ENCODE measurements around the gene HAT1.

The HAT1 gene

DNA sequence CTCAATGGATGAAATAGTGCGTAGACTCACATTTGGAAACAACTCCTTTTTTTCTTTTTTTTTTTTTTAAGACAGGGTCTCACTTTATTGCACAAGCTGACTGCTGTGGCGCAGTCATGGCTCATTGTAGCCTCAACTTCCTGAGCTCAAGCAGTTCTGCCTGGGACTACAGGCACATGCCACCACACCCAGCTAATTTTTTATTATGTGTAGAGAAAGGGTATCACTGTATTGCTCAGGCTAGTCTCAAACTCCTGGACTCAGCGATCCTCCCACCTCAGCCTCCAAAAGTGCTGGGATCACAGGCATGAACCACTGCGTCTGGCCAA is 17.4 kb downstream of the HAT1 start:
- TF ChIP-seq, protein P1, sequence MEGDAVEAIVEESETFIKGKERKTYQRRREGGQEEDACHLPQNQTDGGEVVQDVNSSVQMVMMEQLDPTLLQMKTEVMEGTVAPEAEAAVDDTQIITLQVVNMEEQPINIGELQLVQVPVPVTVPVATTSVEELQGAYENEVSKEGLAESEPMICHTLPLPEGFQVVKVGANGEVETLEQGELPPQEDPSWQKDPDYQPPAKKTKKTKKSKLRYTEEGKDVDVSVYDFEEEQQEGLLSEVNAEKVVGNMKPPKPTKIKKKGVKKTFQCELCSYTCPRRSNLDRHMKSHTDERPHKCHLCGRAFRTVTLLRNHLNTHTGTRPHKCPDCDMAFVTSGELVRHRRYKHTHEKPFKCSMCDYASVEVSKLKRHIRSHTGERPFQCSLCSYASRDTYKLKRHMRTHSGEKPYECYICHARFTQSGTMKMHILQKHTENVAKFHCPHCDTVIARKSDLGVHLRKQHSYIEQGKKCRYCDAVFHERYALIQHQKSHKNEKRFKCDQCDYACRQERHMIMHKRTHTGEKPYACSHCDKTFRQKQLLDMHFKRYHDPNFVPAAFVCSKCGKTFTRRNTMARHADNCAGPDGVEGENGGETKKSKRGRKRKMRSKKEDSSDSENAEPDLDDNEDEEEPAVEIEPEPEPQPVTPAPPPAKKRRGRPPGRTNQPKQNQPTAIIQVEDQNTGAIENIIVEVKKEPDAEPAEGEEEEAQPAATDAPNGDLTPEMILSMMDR (IDR thresholded peaks at IDR 0.05; ENCODE audit: borderline replicate concordance, insufficient read depth, low read depth, low read length): no peak

DNA sequence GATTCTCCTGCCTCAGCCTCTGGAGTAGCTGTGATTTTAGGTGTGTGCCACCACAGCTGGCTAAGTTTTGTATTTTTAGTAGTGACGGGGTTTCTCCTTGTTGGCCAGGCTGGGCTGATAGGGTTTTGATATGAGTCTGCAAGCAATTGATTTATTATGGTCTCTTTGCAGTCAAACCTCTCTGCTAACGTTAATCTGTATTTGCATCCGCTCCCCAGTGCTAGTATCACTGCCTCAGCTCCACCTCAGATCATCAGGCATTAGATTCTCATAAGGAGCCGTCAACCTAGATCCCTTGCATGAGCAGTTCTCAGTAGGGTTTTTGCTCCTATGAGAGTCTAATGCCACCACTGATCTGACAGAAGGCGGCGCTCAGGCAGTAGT is 19.0 kb downstream of the HAT1 start:
- TF ChIP-seq, protein P1 (IDR thresholded peaks at IDR 0.05; ENCODE audit: borderline replicate concordance, insufficient read depth, low read depth, low read length): no peak
- H3K4me3 ChIP-seq (ENCODE audit: low read depth, low read length): no peak overlapping the region

More for the DNA sequence above, 17.4 kb downstream of the HAT1 start:
- no peak overlapping the region for H3K4me3 ChIP-seq (ENCODE audit: low read depth, low read length)

DNA sequence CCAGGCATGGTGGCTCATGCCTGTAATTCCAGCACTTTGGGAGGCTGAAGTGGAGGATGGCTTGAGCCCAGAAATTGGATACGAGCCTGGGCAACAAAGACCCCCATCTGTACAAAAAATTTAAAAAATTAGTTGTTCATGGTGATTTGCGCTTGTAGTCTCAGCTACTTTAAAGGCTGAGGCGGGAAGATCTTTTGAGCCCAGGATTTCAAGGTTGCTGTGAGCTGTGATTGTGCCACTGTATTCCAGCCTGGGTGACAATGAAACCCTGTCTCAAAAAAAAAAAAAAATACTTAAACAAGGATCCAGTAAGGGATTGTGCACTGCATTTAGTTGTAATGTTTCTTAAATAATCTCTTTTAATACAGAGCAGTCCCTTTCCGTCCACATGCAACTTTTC is 21.6 kb downstream of the HAT1 start:
- H3K4me3 ChIP-seq (ENCODE audit: low read depth, low read length): no peak overlapping the region
- TF ChIP-seq, protein P1 (IDR thresholded peaks at IDR 0.05; ENCODE audit: borderline replicate concordance, insufficient read depth, low read depth, low read length): no peak

DNA sequence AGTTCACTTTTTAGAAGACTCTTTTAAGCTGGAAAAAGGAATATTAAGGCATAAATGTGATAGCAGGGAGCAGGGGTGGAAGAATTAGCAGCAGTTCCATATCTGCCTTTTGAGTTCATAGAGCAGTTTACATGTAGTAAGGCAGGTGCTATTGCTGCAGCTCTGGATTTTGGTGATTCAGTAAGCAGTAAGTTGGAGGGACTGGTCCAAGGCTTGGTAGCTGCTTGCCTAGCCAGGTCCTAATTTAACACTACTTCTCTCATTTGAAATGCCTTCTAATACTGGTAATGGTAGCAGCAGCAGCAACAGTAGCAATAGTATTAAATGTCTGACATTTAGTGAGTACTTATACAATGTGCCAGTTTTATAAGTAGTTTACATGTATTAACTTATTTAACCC is 30.0 kb downstream of the HAT1 start:
- TF ChIP-seq, protein P1 (IDR thresholded peaks at IDR 0.05; ENCODE audit: borderline replicate concordance, insufficient read depth, low read depth, low read length): no peak
- no peak overlapping the region for H3K4me3 ChIP-seq (ENCODE audit: low read depth, low read length)

DNA sequence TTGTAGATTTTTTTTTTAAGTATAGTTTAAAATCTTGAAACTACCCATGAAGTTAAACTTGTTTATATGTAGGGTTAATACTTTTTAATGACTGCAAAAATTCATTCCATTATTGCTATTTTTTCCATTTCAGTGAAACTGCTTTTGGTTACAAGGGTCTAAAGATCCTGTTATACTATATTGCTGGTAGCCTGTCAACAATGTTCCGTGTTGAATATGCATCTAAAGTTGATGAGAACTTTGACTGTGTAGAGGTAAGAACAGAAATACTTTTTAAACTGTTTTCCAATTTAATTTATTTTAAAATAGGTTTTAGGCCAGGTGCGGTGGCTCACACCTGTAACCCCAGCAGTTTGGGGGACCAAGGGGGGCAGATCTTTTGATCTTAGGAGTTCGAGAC is 30.5 kb downstream of the HAT1 start:
- no peak overlapping the region for H3K4me3 ChIP-seq (ENCODE audit: low read depth, low read length)
- TF ChIP-seq, protein P1 (IDR thresholded peaks at IDR 0.05; ENCODE audit: borderline replicate concordance, insufficient read depth, low read depth, low read length): no peak

DNA sequence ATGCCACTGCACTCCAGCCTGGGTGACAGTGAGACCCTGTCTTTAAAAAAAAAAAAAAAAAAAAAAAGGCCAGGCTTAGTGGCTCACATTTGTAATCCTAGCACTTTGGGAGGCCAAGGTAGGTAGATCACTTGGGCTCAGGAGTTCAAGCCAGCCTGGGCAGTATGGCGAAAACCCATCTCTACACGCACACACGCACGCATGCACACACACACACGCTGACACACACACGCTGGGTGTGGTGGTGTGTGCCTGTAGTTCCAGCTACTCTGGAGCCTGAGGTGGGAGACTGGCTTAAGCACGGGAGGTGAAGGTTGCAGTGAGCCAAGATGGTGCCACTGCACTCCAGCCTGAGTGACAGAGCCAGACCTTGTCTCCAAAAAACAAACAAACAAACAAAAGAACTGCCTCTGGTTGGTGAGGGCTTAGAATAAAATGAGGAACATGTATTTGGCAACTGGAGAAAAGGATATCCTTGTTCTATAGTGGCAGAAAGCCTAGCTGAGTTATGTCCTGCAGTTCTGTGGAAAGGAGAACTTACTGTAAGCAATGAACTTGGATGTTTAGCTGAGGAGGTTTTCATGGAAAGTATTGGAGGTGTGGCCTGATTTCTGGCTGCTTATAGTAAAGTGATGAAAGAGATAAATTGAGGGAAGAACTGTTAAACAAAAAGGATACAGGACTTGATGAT is 34.0 kb downstream of the HAT1 start:
- no peak overlapping the region for H3K4me3 ChIP-seq (ENCODE audit: low read depth, low read length)
- TF ChIP-seq, protein P1 (IDR thresholded peaks at IDR 0.05; ENCODE audit: borderline replicate concordance, insufficient read depth, low read depth, low read length): no peak

DNA sequence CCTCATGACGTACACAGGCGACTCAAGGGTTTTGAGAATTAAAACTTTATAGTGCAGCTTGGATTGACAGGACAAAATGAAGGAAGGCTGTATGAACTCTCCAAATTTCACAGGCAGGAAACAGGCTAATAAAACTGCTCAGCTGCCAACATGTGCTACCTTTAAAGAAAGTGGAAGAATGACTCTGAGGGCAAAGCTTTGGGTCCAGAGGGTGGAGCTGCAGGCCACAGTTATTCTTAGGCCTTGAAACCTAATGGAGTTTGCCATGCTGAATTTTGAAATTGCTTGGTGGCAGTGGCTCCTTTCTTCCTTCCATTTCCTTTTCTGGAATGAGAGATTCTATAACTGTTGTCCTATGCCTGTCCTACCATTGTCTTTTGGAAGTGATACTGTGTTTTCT is 34.8 kb downstream of the HAT1 start:
- no peak overlapping the region for H3K4me3 ChIP-seq (ENCODE audit: low read depth, low read length)
- TF ChIP-seq, protein P1 (IDR thresholded peaks at IDR 0.05; ENCODE audit: borderline replicate concordance, insufficient read depth, low read depth, low read length): no peak
